Stimulated activated CD8-positive, alpha-beta memory T cell treated with anti-CD3 and anti-CD28 coated beads, Interleukin-4, amount 100 ng/mL, for 1 hour (primary cell): ENCODE data around the gene ACACB.
"Not testable (repeated sequence)": the region's sequence is repeated elsewhere in the genome, so short reads cannot be mapped to it uniquely, and the experiment has no call there.

Experiments
- DNase-seq, 2 donors: peaks; one replicate each; pipeline ENCODE4 v3.0.0-alpha.2; 2020; ENCODE audit warnings: low read depth in 2 of 2, low spot score in 1 of 2

ACACB gene

GRCh38 chr12:109170324-109170723, 53.9 kb downstream of the ACACB start:
- no peak for DNase-seq

GRCh38 chr12:109172787-109173186, 56.4 kb downstream of the ACACB start:
- not testable (repeated sequence) for DNase-seq

- no peak for DNase-seq
Measured at GRCh38 chr12:109173443-109174240, 57.3 kb downstream of the ACACB start.

GRCh38 chr12:109174468-109174867, 58.1 kb downstream of the ACACB start:
- DNase-seq: no peak

GRCh38 chr12:109178532-109178931, 62.1 kb downstream of the ACACB start:
- no peak for DNase-seq

- no peak for DNase-seq
Measured at GRCh38 chr12:109179927-109180326, 63.5 kb downstream of the ACACB start.

GRCh38 chr12:109182041-109182839, 65.9 kb downstream of the ACACB start:
- no peak for DNase-seq

GRCh38 chr12:109185441-109185840, 69.1 kb downstream of the ACACB start:
- DNase-seq: no peak

- DNase-seq: no peak
Measured at GRCh38 chr12:109186993-109187653, 70.7 kb downstream of the ACACB start.

GRCh38 chr12:109188108-109188712, 71.8 kb downstream of the ACACB start:
- DNase-seq: no peak

GRCh38 chr12:109189291-109189690, 72.9 kb downstream of the ACACB start:
- no peak for DNase-seq

GRCh38 chr12:109191621-109192250, 75.3 kb downstream of the ACACB start:
- DNase-seq: no peak

GRCh38 chr12:109192358-109192757, 76.0 kb downstream of the ACACB start:
- no peak for DNase-seq

- DNase-seq: no peak
Measured at GRCh38 chr12:109193896-109194295, 77.5 kb downstream of the ACACB start.

- DNase-seq: no peak
Measured at GRCh38 chr12:109196332-109196731, 79.9 kb downstream of the ACACB start.

GRCh38 chr12:109197327-109197726, 80.9 kb downstream of the ACACB start:
- DNase-seq: no peak

- no peak for DNase-seq
Measured at GRCh38 chr12:109199324-109199723, 82.9 kb downstream of the ACACB start.

- no peak for DNase-seq
Measured at GRCh38 chr12:109200825-109201495, 84.6 kb downstream of the ACACB start.

GRCh38 chr12:109201496-109201885, 85.1 kb downstream of the ACACB start:
- DNase-seq: no peak

GRCh38 chr12:109202770-109203169, 86.4 kb downstream of the ACACB start:
- DNase-seq: no peak
